Measurements from ENCODE around the gene TNPO2. TPM values are rescaled to one million over a fixed set of nuclear protein-coding genes. Genes with fewer than 3 reads are reported as not detected.

The TNPO2 gene
- total RNA-seq, 1 donor from 2014 or later, result 70.6 TPM

- ATAC-seq, result no peak
- intact Hi-C loops (cut with DNase I), result no loop called here
These were observed 58.0 kb downstream of the TNPO2 start for GRCh38 chr19:12665671-12666264.

GRCh38 chr19:12665281-12665573 is 58.5 kb downstream of the TNPO2 start:
- ATAC-seq, result no peak
- no peak for DNase-seq (ENCODE audit: low spot score)
- intact Hi-C loops (cut with DNase I), result no loop called here

More at GRCh38 chr19:12665671-12666264, 58.0 kb downstream of the TNPO2 start:
- no peak for DNase-seq (ENCODE audit: low spot score)

GRCh38 chr19:12664406-12665280 is 59.1 kb downstream of the TNPO2 start:
- ATAC-seq (no peak), DNase-seq (ENCODE audit: low spot score) (no peak)
- intact Hi-C loops (cut with DNase I), result no loop called here

GRCh38 chr19:12660980-12661379 is 62.8 kb downstream of the TNPO2 start:
- DNase-seq (ENCODE audit: low spot score) (no peak), ATAC-seq (no peak)
- intact Hi-C loops (cut with DNase I), result no loop called here

GRCh38 chr19:12657966-12658365 is 65.8 kb downstream of the TNPO2 start:
- ATAC-seq (no peak), DNase-seq (ENCODE audit: low spot score) (no peak)
- intact Hi-C loops (cut with DNase I), result loop anchor here (5.0 kb wide), 1 partner anchor 949 kb away; no protein-coding TSS in a partner anchor

- DNase-seq (ENCODE audit: low spot score) (no peak), ATAC-seq (no peak)
- intact Hi-C loops (cut with DNase I), result loop anchor here (5.0 kb wide), 1 partner anchor 950 kb away; no protein-coding TSS in a partner anchor
These were observed 66.7 kb downstream of the TNPO2 start for GRCh38 chr19:12656899-12657571.

- no peak for DNase-seq (ENCODE audit: low spot score)
- intact Hi-C loops (cut with DNase I), result loop anchor here (5.0 kb wide), 1 partner anchor 952 kb away; no protein-coding TSS in a partner anchor
These were observed 68.2 kb downstream of the TNPO2 start for GRCh38 chr19:12655546-12655945.

GRCh38 chr19:12652219-12652618 is 71.5 kb downstream of the TNPO2 start:
- no peak for DNase-seq (ENCODE audit: low spot score)
- no peak for ATAC-seq

More at GRCh38 chr19:12655546-12655945, 68.2 kb downstream of the TNPO2 start:
- ATAC-seq, result no peak

GRCh38 chr19:12649941-12650340 is 73.8 kb downstream of the TNPO2 start:
- no peak for DNase-seq (ENCODE audit: low spot score)
- ATAC-seq, result no peak
- intact Hi-C loops (cut with DNase I), result no loop called here

More at GRCh38 chr19:12652219-12652618, 71.5 kb downstream of the TNPO2 start:
- intact Hi-C loops (cut with DNase I), result no loop called here

Other genes with a start within 250 kb of the TNPO2 start
- 5.8 TPM for gene ZNF709, start 239.1 kb downstream of the TNPO2 start, total RNA-seq
- gene ZNF564, start 172.4 kb downstream of the TNPO2 start, total RNA-seq, result 19.5 TPM
- gene ZNF490, start 113.1 kb downstream of the TNPO2 start, total RNA-seq, result 8.6 TPM
- 48.2 TPM for gene ZNF791, start 113.0 kb downstream of the TNPO2 start, total RNA-seq
- gene MAN2B1, start 57.2 kb downstream of the TNPO2 start, total RNA-seq, result 76.4 TPM
- gene WDR83, start 57.1 kb downstream of the TNPO2 start, total RNA-seq, result 12.3 TPM
- 77.1 TPM for gene DHPS, start 42.1 kb downstream of the TNPO2 start, total RNA-seq
- gene GNG14, start 35.9 kb downstream of the TNPO2 start, total RNA-seq, result not detected
- gene FBXW9, start 27.3 kb downstream of the TNPO2 start, total RNA-seq, result 3.6 TPM
- gene TRIR, start 10.8 kb upstream of the TNPO2 start, total RNA-seq, result 128 TPM
- 30.1 TPM for gene GET3, start 13.6 kb upstream of the TNPO2 start, total RNA-seq
- gene BEST2, start 27.9 kb upstream of the TNPO2 start, total RNA-seq, result not detected
- 45.1 TPM for gene HOOK2, start 51.6 kb upstream of the TNPO2 start, total RNA-seq
- 279 TPM for gene JUNB, start 67.6 kb upstream of the TNPO2 start, total RNA-seq
- gene PRDX2, start 77.9 kb upstream of the TNPO2 start, total RNA-seq, result 117 TPM
- gene THSD8, start 78.1 kb upstream of the TNPO2 start, total RNA-seq, result 2.4 TPM
- gene RNASEH2A, start 82.7 kb upstream of the TNPO2 start, total RNA-seq, result 5.1 TPM
- not detected for gene RTBDN, start 110.6 kb upstream of the TNPO2 start, total RNA-seq
- 0.31 TPM for gene MAST1, start 114.6 kb upstream of the TNPO2 start, total RNA-seq
- gene DNASE2, start 157.5 kb upstream of the TNPO2 start, total RNA-seq, result 26.7 TPM
- 1.1 TPM for gene KLF1, start 163.3 kb upstream of the TNPO2 start, total RNA-seq
- gene GCDH, start 167.2 kb upstream of the TNPO2 start, total RNA-seq, result 24.4 TPM
- not detected for gene SYCE2, start 195.4 kb upstream of the TNPO2 start, total RNA-seq
- gene FARSA, start 209.8 kb upstream of the TNPO2 start, total RNA-seq, result 33.7 TPM
- 454 TPM for gene CALR, start 214.7 kb upstream of the TNPO2 start, total RNA-seq
- gene RAD23A, start 221.9 kb upstream of the TNPO2 start, total RNA-seq, result 102 TPM
- gene GADD45GIP1, start 233.3 kb upstream of the TNPO2 start, total RNA-seq, result 13.7 TPM
- not detected for gene DAND5, start 245.6 kb upstream of the TNPO2 start, total RNA-seq